HEK293 (cell line): ENCODE results near the gene GATAD2A.

Source experiments
- BCL11A ChIP-seq: fragments of 450-650 bp; formaldehyde crosslinking; IDR thresholded peaks from 2 replicates; pipeline ENCODE4 v1.5.1; 2016; ENCODE audit warnings: low read depth, missing biosample characterization, missing genetic modification characterization
- KLF9 ChIP-seq: fragments of 450-650 bp; formaldehyde crosslinking; IDR thresholded peaks from 2 replicates; pipeline ENCODE4 v1.5.1; 2016; ENCODE audit warnings: missing biosample characterization, missing genetic modification characterization, low read depth
- RBAK ChIP-seq: fragments of 450-650 bp; formaldehyde crosslinking; IDR thresholded peaks from 2 replicates; pipeline ENCODE4 v1.5.1; 2016; ENCODE audit warnings: missing biosample characterization, missing genetic modification characterization
- ZBTB7A ChIP-seq: fragments of 450-650 bp; formaldehyde crosslinking; IDR thresholded peaks from 2 replicates; pipeline ENCODE4 v1.5.1; 2016; ENCODE audit warnings: low read depth, missing biosample characterization, missing genetic modification characterization
- ZNF138 ChIP-seq: fragments of 450-650 bp; formaldehyde crosslinking; IDR thresholded peaks from 2 replicates; pipeline ENCODE4 v1.5.1; 2016; ENCODE audit warnings: missing biosample characterization, missing genetic modification characterization, borderline replicate concordance
- ZNF16 ChIP-seq: fragments of 450-650 bp; formaldehyde crosslinking; IDR thresholded peaks from 2 replicates; pipeline ENCODE4 v1.5.1; 2016; ENCODE audit warnings: low read depth, missing biosample characterization, missing genetic modification characterization
- ZNF175 ChIP-seq: fragments of 450-650 bp; formaldehyde crosslinking; IDR thresholded peaks from 2 replicates; pipeline ENCODE4 v1.5.1; 2016; ENCODE audit warnings: missing biosample characterization, missing genetic modification characterization
- ZNF394 ChIP-seq: fragments of 450-650 bp; formaldehyde crosslinking; IDR thresholded peaks from 2 replicates; pipeline ENCODE4 v1.5.1; 2016; ENCODE audit warnings: missing biosample characterization, missing genetic modification characterization, mild to moderate bottlenecking, moderate library complexity, borderline replicate concordance
- ZNF510 ChIP-seq: fragments of 450-650 bp; formaldehyde crosslinking; IDR thresholded peaks from 2 replicates; pipeline ENCODE4 v1.5.1; 2018; ENCODE audit warnings: mild to moderate bottlenecking, missing genetic modification characterization, missing biosample characterization; ENCODE audit not compliant: insufficient replicate concordance
- TF ChIP-seq, protein P1 (sequence below): fragments of 450-650 bp; formaldehyde crosslinking; IDR thresholded peaks from 2 replicates; pipeline ENCODE4 v1.5.1; 2017; ENCODE audit warnings: missing biosample characterization, missing genetic modification characterization
- TF ChIP-seq, protein P2 (sequence below): fragments of 450-650 bp; formaldehyde crosslinking; IDR thresholded peaks from 2 replicates; pipeline ENCODE4 v1.5.1; 2016; ENCODE audit warnings: missing biosample characterization, missing genetic modification characterization

DNA sequence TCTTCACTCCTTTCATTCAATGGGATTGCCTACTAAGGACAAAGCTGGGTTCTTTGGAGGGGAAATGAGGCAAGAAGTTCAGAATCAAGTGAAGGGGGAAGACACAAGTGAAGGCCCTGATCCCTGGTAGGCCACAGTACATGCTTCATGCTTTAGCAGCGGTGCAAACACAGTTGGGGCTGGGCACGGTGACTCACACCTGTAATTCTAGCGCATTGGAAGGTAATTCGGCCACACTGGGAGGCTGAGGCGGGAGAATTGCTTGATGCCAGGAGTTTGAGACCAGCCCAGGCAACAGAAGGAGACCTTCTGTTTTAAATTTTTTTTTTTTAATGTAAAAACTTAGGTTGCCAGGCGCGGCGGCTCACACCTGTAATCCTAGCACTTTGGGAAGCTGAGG lies 23.4 kb upstream of the GATAD2A start:
- TF ChIP-seq ZBTB7A (tag by site-specific recombination) = no peak
- no peak for TF ChIP-seq ZNF16
- TF ChIP-seq, protein P1, sequence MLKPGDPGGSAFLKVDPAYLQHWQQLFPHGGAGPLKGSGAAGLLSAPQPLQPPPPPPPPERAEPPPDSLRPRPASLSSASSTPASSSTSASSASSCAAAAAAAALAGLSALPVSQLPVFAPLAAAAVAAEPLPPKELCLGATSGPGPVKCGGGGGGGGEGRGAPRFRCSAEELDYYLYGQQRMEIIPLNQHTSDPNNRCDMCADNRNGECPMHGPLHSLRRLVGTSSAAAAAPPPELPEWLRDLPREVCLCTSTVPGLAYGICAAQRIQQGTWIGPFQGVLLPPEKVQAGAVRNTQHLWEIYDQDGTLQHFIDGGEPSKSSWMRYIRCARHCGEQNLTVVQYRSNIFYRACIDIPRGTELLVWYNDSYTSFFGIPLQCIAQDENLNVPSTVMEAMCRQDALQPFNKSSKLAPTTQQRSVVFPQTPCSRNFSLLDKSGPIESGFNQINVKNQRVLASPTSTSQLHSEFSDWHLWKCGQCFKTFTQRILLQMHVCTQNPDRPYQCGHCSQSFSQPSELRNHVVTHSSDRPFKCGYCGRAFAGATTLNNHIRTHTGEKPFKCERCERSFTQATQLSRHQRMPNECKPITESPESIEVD (tag by site-specific recombination) = no peak
- TF ChIP-seq, protein P2, sequence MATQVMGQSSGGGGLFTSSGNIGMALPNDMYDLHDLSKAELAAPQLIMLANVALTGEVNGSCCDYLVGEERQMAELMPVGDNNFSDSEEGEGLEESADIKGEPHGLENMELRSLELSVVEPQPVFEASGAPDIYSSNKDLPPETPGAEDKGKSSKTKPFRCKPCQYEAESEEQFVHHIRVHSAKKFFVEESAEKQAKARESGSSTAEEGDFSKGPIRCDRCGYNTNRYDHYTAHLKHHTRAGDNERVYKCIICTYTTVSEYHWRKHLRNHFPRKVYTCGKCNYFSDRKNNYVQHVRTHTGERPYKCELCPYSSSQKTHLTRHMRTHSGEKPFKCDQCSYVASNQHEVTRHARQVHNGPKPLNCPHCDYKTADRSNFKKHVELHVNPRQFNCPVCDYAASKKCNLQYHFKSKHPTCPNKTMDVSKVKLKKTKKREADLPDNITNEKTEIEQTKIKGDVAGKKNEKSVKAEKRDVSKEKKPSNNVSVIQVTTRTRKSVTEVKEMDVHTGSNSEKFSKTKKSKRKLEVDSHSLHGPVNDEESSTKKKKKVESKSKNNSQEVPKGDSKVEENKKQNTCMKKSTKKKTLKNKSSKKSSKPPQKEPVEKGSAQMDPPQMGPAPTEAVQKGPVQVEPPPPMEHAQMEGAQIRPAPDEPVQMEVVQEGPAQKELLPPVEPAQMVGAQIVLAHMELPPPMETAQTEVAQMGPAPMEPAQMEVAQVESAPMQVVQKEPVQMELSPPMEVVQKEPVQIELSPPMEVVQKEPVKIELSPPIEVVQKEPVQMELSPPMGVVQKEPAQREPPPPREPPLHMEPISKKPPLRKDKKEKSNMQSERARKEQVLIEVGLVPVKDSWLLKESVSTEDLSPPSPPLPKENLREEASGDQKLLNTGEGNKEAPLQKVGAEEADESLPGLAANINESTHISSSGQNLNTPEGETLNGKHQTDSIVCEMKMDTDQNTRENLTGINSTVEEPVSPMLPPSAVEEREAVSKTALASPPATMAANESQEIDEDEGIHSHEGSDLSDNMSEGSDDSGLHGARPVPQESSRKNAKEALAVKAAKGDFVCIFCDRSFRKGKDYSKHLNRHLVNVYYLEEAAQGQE (tag by site-specific recombination) = no peak
- no peak for TF ChIP-seq BCL11A
- no peak for TF ChIP-seq ZNF510
- TF ChIP-seq RBAK (tag by site-specific recombination) = no peak
- no peak for TF ChIP-seq ZNF175 (tag by site-specific recombination)
- TF ChIP-seq ZNF138 (tag by site-specific recombination) = no peak
- no peak for TF ChIP-seq KLF9 (tag by site-specific recombination)
- TF ChIP-seq ZNF394 (tag by site-specific recombination) = no peak
